HG03460 (cell line): ENCODE results near the gene TTC33.
A peak's percentile ranks its signal among the peaks of the same experiment; 100 is the strongest.
"Not testable (repeated sequence)": the region's sequence is repeated elsewhere in the genome, so short reads cannot be mapped to it uniquely, and the experiment has no call there.

Experiments
- ATAC-seq: cut with Tn5 transposase; IDR thresholded peaks from one replicate; pipeline ENCODE4 v1.9.1; 2021; ENCODE audit not compliant: unreplicated experiment

TTC33 gene

GRCh38 chr5:40720069-40720468 is 35.7 kb downstream of the TTC33 start:
- no peak for ATAC-seq

- no peak for ATAC-seq
Measured at GRCh38 chr5:40717281-40717680, 38.5 kb downstream of the TTC33 start.

GRCh38 chr5:40716590-40716989 is 39.2 kb downstream of the TTC33 start:
- ATAC-seq: no peak

GRCh38 chr5:40716000-40716399 is 39.8 kb downstream of the TTC33 start:
- no peak for ATAC-seq

GRCh38 chr5:40714001-40714400 is 41.8 kb downstream of the TTC33 start:
- no peak for ATAC-seq

- not testable (repeated sequence) for ATAC-seq
Measured at GRCh38 chr5:40710575-40710974, 45.2 kb downstream of the TTC33 start.

- not testable (repeated sequence) for ATAC-seq
Measured at GRCh38 chr5:40705484-40705883, 50.3 kb downstream of the TTC33 start.

GRCh38 chr5:40702027-40702426 is 53.7 kb downstream of the TTC33 start:
- ATAC-seq: not testable (repeated sequence)

- no peak for ATAC-seq
Measured at GRCh38 chr5:40700116-40700782, 55.5 kb downstream of the TTC33 start.

- ATAC-seq: no peak
Measured at GRCh38 chr5:40694433-40694832, 61.3 kb downstream of the TTC33 start.

- no peak for ATAC-seq
Measured at GRCh38 chr5:40691894-40692293, 63.9 kb downstream of the TTC33 start.

- ATAC-seq: no peak
Measured at GRCh38 chr5:40690267-40690666, 65.5 kb downstream of the TTC33 start.

GRCh38 chr5:40689438-40689837 is 66.3 kb downstream of the TTC33 start:
- peak; percentile 65 for ATAC-seq

GRCh38 chr5:40688996-40689395 is 66.8 kb downstream of the TTC33 start:
- no peak for ATAC-seq

- ATAC-seq: peak; percentile 83
Measured at GRCh38 chr5:40688127-40688761, 67.5 kb downstream of the TTC33 start.

GRCh38 chr5:40687321-40687720 is 68.4 kb downstream of the TTC33 start:
- no peak for ATAC-seq

GRCh38 chr5:40685976-40686486 is 69.7 kb downstream of the TTC33 start:
- no peak for ATAC-seq

GRCh38 chr5:40685193-40685592 is 70.6 kb downstream of the TTC33 start:
- ATAC-seq: no peak

- no peak for ATAC-seq
Measured at GRCh38 chr5:40683305-40683704, 72.5 kb downstream of the TTC33 start.

- ATAC-seq: no peak
Measured at GRCh38 chr5:40682154-40683017, 73.4 kb downstream of the TTC33 start.

GRCh38 chr5:40681363-40682153 is 74.2 kb downstream of the TTC33 start:
- peak; percentile 21 for ATAC-seq
